Eye (tissue), 1 donor: ENCODE results near the gene MYO5A.

Source experiments
- DNase-seq: peaks from one replicate; pipeline ENCODE4 v3.0.0-alpha.2; 2015

MYO5A gene

DNA sequence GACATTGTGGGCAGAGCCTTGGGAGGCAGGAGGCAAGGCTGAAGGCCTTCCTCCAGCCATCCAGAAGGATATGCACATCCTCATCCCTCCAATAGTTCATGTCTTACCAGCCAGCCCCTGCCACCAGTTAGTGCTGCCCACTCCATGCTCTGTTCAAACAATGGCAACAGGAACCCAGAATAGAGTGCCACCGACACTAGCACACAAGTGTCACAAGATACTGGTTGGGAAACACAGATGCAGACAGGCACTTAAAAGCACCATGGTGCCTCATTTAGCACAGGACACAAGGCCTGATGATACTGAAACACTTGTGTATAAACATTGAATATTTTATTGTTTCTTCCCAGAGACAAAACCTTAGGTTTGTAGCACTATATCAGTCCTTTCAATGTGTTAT lies 176.6 kb downstream of the MYO5A start:
- DNase-seq: no peak

DNA sequence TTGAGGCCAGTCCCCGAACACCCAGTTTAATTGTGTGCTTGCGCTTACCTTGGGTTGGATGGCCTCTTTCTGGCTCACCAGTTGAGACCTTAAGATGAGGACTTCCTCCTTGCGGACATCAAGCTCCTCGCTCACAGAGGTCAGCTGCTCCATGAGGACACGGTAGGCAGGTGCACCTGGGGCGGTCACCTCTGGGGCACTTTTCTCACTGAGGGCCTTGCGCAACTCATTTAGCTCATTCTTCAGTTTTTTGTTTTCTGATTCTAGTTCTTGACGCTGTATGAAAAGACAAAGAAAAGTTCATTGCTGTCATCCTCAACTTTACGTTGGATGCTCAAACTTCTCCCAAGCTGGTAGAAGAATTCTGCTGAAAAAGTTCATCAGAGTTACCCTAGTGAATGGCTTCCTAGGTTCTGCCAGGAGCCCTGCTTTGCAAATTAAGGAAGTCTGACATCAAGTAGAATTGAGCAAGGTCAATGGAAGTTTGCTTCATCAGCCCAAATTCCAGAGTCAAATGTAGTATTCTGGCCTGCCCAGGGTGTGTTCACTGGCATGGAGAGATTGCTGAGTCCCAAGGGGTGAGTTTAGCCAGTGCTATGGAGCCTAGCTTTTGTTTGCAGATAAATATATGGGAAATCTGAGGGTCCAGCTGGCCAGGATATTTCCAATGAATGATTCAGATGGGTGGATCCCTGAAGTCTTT lies 177.3 kb downstream of the MYO5A start:
- DNase-seq: no peak

DNA sequence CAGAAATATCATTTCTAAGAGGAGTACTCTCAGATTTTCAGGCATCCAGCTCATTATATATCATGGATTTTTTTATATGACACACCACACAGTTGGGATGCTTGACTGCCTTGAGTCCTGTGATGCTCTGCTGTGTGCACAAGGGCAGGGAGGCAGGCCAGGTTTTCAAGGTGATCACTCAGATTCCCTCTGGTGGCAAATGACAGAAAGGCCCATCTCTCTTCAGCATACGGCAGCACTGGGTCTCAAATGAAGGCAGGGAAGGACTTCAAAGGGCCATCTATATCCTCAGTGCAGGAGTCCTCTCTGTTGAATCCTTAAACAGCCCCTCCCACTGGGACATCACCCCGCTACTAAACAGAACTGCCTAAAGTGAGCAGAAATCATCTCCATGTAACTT lies 178.3 kb downstream of the MYO5A start:
- no peak for DNase-seq

DNA sequence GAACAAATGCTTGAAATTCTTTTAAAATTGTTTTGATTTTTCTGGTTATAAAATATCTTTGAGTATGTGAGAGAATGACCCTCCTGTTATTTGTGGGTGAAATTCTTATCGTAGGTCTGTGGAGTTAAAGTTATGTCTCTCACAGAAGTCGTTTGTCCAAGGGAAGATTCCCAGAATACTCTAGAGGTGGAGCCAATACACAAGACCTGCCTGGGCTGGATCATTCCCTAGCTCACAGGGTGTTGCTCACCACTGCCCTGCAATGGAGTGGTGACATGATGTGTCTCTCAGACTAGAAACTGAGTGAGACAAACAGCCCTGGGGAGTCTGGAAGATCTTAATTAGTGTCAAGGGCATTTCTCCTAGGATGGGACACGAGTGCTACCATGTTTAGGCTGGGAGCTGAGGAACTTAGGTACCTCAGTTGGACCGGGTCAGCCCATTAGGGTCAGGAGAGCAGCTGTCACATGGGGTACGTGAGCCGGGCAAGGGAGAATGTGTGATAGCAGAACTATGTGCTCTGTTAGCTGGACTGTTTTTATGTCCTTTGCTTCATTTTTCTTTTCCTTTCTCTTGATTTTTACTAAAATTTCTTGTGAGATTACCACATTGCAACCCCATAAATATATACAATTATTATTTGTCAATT lies 179.5 kb downstream of the MYO5A start:
- DNase-seq: no peak

DNA sequence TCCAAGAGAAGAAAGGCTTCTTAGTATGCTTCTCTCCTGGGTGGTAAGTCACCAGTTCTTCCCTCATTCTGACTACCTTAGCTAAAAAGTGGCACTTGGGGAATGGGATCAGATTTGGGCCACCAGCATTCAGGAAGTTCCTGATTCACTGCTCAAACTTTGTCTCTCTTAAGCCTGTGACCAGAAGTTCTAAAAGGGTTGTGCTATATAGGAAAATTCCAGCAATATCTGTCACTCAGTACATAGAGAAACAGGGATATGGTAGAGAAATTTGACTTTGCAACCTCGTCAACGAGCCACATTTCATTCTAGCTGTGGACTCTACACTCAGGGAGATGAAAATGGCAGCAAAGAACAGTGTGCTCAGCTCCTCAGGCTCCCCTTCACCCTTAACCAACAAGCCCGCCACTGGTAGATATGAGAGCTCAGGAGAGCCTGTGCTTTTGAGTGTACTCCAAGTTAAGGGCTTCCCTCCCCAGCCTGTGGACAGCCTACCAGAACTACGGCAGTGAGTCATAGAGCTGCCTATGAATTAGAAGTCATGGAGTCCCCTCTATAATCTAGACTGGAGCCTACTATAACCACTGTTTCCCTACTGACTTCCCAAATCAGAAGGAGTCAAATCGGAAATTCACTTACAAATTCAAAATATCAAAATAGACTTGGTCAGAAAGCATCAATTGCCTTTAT lies 180.5 kb downstream of the MYO5A start:
- no peak for DNase-seq

DNA sequence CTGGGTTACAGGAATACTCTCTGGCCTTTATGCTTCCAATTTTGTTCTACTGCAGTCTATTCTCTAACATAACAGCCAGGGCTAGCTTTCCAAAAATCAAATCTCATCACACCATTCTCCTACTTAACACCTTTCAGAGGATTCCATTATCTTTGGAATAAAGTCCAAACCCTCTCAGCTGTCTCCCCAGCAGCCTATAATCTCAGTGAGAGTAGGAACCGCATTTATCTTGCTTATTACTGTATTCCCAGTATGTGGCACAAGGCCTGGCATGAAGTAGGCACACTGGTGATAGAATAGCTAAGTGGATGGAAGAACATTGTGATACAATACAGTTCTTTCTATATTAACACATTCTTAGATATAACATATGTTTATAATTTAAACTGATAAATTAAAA lies 184.1 kb downstream of the MYO5A start:
- no peak for DNase-seq

DNA sequence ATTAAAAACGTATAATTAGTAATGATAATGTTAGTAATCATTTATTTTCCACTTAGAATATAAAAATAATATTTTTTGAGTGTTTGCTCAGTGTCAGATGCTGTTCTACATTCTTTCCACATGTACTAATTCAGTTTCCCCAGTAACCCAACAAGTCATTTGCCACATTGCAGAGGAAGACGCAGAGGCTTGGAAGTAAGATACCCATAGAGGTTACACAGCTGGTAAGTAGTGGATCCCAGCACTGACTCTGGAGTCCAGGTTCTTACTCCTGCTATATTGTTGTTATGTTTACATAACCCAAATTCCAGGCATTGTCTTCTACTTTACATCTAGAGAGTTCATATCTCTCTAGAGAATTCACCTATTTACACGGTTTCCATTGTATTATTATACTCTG lies 184.8 kb downstream of the MYO5A start:
- no peak for DNase-seq

DNA sequence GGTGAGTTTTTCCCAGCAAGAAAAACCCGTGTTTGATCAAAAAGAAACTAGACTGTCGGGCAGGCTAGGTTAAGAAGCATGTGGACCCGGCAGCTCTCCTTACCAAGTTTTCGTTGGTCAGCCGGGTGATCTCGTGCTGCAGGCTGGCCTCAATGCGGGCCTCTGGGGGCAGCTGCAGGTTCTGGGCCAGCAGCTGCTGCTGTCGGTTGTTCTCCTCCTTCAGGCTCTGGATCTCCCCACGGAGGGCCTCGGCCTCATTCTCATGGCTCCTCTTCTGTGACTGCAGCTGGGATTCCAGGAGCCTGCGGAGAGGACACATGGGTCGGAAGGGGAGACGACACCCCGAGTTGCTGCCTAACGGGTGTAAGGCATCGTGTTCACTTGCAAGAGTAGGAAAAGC lies 188.6 kb downstream of the MYO5A start:
- peak; percentile 43 for DNase-seq

DNA sequence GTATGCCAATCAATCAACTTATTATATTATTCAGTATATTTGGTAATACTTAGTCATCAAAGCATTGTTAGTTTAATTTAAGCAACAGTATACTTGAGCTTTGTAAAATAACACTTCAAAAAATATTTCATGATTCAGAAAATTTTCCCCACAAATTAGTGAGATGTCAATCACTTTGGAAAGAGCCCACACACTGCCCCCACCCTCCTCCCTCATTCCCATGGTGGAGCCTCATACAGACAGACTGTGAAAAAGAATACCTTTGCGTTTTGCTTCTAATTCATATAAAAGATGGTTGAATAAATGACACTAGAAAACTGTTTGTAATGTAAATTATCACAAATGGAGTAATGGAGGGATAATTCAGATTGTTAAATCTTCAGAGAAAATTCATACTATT lies 189.8 kb downstream of the MYO5A start:
- DNase-seq: no peak

DNA sequence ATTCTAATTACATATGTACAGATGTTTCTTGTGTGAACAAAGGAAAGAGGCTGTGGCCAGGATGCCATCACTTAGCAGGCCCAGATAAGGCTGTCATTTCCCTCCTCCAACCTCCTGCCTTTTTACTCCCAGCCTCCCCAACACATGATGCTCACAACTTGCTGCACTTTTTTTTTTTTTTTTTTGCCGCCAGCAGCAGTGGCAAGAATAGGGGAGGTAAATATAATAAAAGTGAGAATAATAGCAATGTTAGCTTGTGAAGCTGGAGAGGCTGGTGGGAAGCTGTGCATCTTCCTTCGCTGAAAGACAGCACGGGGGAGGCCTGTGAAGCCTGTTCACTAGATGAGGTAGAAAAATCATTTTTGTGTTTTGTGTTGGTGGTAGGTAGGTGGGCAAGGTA lies 190.6 kb downstream of the MYO5A start:
- peak; percentile 6 for DNase-seq

DNA sequence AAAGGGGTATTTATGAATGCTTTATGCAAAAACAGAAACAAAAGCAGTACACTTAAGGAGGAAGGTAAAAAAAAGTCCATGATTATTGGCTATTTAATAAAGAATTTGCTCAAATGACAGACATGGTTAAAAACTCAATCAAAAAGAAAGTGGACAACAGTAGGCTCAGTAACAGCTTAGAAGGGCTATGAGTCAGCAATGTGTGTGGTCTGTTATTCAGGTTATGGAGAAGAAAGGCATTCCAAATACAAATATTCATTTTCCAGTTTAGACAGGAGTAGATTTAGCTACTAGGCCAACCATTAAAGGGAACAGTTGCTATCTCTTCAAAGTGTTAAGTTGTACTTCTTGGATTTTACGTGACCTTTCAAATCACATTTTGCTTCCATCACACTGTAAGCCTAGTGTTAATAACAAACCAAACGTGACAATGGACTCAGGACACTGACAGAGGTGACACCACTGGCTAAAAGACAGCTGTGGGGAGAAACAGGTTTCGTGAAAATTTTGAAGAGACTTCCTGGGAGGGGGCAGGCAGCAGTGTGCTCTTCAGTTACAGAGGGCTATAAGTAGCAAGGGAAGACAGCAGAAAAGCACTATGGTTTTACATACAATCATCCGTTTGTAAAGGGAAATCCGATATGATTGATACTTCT lies 191.4 kb downstream of the MYO5A start:
- peak; percentile 18 for DNase-seq

DNA sequence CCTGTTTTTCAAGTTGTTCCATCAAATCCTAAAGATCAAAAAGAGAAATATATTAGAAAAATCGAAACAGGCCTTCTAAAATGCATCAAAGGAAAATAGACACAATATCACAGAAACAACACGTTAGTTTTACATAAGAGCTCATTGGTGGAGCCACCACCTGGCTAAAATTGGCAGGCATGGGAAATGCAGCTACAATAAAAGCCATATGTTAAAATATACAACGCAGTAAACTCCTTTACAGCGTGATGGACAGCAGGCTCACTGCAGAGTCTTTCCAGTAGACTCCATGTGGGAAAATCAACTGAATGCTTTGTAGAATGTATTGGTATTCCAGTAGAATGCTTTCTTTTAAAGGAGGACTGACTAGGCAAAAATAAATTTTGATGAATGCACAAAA lies 192.2 kb downstream of the MYO5A start:
- DNase-seq: peak; percentile 10

DNA sequence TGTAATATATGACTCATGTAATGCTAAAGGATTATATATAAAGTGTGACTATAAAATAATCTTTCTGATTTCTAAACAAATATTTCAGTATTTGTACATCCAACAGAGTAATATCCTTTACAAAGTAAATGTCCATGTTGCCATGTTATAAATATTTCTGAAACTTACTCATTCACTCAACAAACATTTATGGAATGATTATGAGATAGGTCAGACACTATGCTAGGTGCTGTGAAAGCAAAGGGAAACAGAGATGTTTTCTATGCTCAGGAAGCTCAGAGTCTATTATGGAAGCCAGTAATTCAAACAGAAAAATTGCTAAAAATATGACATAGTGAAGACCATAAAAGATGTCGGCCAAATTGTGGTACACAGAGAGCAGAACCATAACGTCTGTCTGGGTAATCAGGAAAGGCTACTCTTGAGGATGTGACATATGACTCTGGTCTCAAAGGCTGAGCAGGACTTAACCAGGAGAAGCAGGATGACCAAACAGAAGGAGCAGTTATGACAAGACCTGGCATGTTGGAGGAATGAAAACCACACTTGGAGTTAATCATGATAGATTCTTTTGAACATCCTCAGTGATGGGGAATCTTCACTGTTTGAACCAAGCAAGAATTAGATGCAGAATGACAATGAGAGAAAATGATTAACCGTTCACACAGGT lies 194.1 kb downstream of the MYO5A start:
- no peak for DNase-seq

DNA sequence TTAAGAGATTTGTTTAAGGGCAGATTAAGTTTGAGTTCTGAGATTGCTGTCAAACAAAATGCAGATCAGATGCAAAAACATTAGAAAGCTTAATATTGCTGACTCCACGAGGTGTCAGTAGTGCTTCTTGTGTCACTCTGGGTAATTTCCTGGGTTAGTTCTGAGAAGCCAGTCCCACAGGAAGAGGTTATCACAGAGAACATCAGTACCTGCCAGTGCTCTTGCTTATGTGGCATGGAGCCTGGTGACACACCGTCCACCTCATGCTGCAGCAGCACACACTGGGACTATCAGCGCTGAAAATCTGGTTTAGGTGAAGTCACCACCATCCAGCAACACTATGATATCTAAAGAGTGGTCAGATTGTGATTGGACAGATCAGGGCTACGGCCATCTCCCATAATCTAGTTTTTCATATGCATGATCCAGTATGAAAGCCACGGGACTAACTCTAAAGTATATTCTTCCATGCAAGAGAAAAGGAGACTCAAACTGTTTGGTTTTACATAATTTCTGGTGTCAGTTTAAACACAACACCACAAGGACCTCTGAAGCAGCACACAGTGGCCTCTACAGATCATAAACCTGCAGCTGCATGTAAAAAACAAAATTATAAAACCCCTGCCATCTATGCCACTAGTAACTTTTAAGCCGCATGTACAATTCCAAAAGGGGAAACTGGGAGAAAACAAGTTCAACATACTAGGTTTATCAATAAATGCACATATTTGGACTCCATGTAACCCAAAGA lies 197.0 kb downstream of the MYO5A start:
- peak; percentile 32 for DNase-seq

DNA sequence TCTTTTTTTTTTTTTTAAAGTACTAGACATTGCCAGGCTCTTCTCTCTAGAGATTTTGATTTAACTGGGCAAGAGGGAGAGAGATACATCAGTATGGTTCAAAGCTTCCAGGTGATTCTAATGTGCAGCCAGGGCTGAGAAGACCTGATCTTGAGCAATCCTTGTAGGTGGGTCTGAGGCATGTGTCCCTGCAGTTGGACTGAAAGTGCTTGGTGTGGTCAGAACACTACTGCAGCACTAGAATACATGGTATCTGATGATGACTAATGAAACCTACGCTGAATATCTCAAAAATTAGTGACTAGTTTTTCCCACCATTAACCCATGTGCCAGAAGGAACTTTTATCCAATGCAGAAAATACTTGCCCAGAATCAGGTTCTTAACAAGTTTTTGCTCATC lies 198.7 kb downstream of the MYO5A start:
- DNase-seq: no peak

DNA sequence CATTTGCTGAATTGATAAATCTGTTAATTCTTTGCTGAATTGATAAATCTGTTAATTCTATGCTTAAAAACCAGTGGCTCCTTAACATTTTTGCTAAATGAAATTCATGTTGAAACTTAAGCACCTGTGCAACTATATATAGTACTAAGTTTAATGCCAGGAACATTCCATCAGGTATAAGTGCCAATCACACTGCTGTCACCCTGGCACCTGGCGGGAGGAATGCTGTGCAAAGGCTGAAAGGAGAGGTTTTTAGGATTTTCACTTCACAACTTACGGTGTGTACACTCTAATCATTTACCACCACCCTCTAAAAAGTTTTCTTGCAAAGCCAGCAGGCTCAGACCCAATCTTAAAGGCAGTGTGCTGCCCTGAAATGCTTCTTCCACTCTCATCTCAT lies 199.5 kb downstream of the MYO5A start:
- no peak for DNase-seq

DNA sequence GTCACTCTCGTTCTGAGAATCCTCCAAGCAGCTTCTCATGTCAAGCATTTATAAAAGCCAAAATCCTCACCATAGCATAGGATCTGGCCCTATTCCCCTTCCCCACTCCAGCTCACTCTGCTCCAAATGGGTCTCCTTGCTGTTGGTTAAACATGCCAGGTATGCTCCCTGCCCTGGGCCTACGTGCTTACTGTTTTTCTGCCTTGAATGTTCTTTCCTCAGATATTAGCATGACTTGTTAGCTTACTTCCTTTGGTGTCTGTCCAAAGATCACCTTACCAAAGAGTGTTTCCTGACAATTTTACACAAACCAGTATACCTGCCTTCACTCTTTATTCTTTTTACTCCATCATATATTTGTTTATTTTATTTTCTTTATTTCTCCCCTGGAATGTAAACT lies 200.0 kb downstream of the MYO5A start:
- no peak for DNase-seq

DNA sequence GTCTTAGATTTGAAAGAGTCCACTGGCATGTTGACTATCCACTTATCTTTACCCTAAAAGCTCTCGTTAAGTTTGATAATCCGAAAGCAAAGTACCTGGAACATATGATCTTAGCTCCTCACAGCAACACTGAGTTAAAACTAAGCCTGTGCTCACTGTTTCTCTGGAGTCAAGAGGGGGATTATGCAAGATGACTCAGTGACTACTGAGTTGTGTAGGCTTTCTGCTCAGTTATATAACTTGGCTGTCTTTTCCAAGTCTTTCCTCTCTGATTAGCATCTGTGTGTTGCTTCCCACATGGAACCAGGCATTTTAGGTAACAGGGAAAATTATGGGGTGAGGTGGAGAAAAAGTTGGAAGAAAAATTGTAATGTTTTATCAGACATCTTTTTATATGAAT lies 201.9 kb downstream of the MYO5A start:
- no peak for DNase-seq

DNA sequence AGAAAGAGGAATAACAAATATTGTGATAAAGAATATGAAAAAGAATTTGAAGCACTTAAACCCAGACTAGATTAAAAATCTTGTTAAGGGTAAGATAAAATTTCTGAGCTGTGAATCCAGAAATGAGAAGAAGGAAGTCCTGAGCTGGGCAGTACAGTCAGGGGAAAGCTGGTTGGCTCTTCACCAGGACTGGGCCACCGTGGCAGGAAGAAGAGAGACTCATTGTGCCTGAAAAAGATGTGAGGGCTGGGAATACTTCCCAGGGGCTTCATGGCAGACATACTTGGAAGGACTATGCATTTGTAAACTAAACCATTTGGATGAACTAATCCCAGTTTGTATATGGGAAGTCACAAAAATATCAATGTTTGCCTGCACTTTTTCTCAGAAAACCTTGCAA lies 204.6 kb downstream of the MYO5A start:
- DNase-seq: no peak

DNA sequence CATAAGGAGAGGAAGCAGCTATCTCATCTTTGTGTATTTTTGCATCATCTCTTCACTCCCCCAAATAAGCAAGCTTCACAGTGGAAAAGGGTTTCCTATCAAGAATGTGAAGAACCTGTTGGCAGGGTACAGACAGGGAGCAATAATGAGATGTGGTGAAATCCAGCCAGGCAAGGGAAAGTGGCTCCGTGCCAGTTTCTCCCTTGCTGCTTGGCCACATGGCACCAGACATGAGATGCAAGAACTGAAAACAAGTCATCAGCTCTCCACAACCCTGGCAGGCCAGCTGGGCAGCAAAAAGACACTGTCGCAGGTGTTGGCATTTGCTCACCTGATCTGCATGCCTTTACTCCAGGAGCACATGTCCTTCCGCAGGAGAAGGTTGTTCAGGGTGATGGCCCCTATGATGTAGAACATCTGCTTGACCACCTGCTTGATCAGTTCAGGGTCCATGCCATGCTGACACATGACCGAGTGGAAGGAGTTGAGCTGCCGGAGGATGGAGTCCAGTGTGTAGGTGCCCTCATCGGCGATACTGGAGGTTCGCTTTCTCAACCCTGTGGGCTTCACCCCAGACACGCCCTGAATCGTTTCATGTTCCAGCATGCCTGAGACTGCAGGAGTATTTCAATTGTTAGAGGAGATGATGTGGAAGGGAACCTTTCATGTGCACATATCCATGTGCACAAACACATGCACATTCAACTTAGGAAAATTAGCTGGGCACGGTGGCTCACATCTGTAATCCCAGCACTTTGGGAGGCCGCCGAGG lies 209.8 kb downstream of the MYO5A start:
- DNase-seq: no peak

DNA sequence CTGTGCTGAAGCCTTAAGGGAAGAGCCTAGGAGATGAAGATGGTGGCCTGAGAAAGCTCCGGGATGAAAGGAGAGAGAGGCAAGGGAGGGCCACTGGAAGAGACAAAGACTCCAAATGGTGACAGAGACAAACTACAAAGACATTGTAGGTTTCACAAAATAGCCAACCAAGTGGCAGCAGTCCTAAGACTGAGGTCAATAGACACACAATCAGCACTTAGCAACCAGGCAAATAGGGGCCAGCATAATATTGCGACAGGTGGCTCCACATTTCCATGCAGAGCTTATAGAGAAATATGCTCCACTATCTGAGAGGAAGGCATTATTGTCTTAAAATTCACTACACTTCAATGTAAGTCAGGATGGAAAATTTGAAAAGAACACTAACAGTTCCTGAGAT lies 211.0 kb downstream of the MYO5A start:
- no peak for DNase-seq

DNA sequence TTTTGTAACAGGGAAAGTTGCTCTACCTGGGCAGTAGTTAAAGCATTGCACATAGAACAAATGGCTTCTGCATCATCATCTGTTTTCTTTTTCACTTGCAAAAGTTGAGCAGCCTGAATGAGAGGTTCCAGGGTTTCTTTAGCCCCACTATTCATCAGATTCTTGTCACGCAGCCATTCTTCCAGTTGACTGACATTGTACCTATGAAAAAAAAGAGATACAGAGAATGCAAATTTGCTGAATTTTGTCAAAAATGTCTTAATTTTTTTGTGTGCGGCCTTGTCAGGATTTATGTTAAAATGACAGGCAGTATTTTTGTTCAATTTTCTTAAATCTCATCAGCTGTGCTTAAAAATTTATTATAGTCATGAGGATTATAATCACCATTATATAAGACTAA lies 211.7 kb downstream of the MYO5A start:
- no peak for DNase-seq
